Neural progenitor cell (in vitro differentiated cells): Measurements from ENCODE around the gene RPL26.

Experiments used
- CTCF ChIP-seq: fragments of 200-600 bp; sonication (generic); IDR thresholded peaks from 2 replicates; pipeline ENCODE4 v1.5.1; 2017; ENCODE audit warnings: antibody characterized with exemption, mild to moderate bottlenecking
- EZH2 ChIP-seq: fragments of 200-600 bp; sonication (generic); IDR thresholded peaks from 2 replicates; pipeline ENCODE4 v1.6.1; 2017; ENCODE audit warnings: antibody characterized with exemption, mild to moderate bottlenecking, moderate library complexity
- EZH2phosphoT487 ChIP-seq: fragments of 200-600 bp; sonication (generic); IDR thresholded peaks from 2 replicates; pipeline ENCODE4 v1.6.1; 2017; ENCODE audit warnings: antibody characterized with exemption

- TF ChIP-seq CTCF (no peak), EZH2 (no peak), EZH2phosphoT487 (no peak)
These were observed 8.7 kb upstream of the RPL26 start for GRCh38 chr17:8391711-8392110.
